GM12878 (cell line): ENCODE data around the gene IGFBP2. TPM values are rescaled to one million over a fixed set of nuclear protein-coding genes. Genes with fewer than 3 reads are reported as not detected.

Experiments
- ATAC-seq: fragments of 200-7000 bp; cut with Tn5 transposase; 3 replicates; pipeline ENCODE4 v1.9.1; 2020; ENCODE audit warnings: mild to moderate bottlenecking, moderate library complexity
- BruUV-seq: library from RNA; stranded (reverse); fragments of 400-500 nt; replicated peaks from 2 replicates; lab custom pipeline; 2021; lab: Mats Ljungman, UMichigan
- CTCF ChIA-PET: fragments of 300-600 bp; sonication (Branson Sonifier 250); formaldehyde crosslinking; extraction: SDS; loops from one replicate; lab custom pipeline; 2021; ENCODE audit warnings: inconsistent platforms; lab: Yijun Ruan, JAX
- POLR2A ChIA-PET: fragments of 350-600 bp; formaldehyde crosslinking; extraction: SDS; loops from one replicate; lab custom pipeline; 2021; ENCODE audit warnings: inconsistent platforms; lab: Charles Lee
- RAD21 ChIA-PET: fragments of 300-600 bp; sonication (Branson Sonifier 250); formaldehyde crosslinking; loops from one replicate; lab custom pipeline; 2023; ENCODE audit warnings: antibody characterized with exemption; ENCODE audit not compliant: unreplicated experiment; lab: Charles Lee
- SMC1A ChIA-PET: fragments of 300-600 bp; sonication (Branson Sonifier 250); formaldehyde crosslinking; loops from one replicate; lab custom pipeline; 2023; ENCODE audit not compliant: unreplicated experiment, uncharacterized antibody; lab: Charles Lee
- DNase-seq: peaks from one replicate; pipeline ENCODE4 v3.0.0-alpha.2; 2011; ENCODE audit warnings: low read depth, low spot score
- FAIRE-seq: peaks from 3 replicates; lab custom pipeline; 2011; peaks lifted over from hg19 to GRCh38; lab: Jason Lieb, UNC
- H2AFZ ChIP-seq: 2 replicates; pipeline ENCODE4 v1.6.0; 2011; ENCODE audit warnings: low read depth, low read length, control low read depth; ENCODE audit not compliant: control insufficient read depth
- H3K27ac ChIP-seq: 2 replicates; pipeline ENCODE4 v1.5.1; 2011; ENCODE audit warnings: control low read depth; ENCODE audit not compliant: control insufficient read depth, insufficient read depth
- H3K27me3 ChIP-seq, 2 experiments: replicated peaks in 1 of 2; 2 replicates each; pipeline versions ENCODE4 v1.6.0 to v1.6.1; 2011; ENCODE audit warnings: low read length in 1 of 2; ENCODE audit not compliant: control insufficient read depth in 2 of 2, insufficient read depth in 2 of 2
- H3K36me3 ChIP-seq, 2 experiments: 2 replicates each; pipeline ENCODE4 v1.5.1; 2011; ENCODE audit warnings: low read length in 1 of 2; ENCODE audit not compliant: control insufficient read depth in 2 of 2, insufficient read depth in 2 of 2
- H3K4me1 ChIP-seq: 2 replicates; pipeline ENCODE4 v1.6.1; 2011; ENCODE audit warnings: mild to moderate bottlenecking, low read length, moderate library complexity, mixed read lengths; ENCODE audit not compliant: control insufficient read depth, insufficient read depth
- H3K4me2 ChIP-seq: 2 replicates; pipeline ENCODE4 v1.6.0; 2011; ENCODE audit warnings: control low read depth; ENCODE audit not compliant: control insufficient read depth, insufficient read depth
- H3K4me3 ChIP-seq: fragments of 200-600 bp; sonication (generic); 2 replicates; pipeline ENCODE4 v1.5.1; 2016
- H3K79me2 ChIP-seq: 2 replicates; pipeline ENCODE4 v1.6.0; 2011; ENCODE audit warnings: low read length; ENCODE audit not compliant: control insufficient read depth, insufficient read depth
- H3K9ac ChIP-seq: 2 replicates; pipeline ENCODE4 v1.8.0; 2011; ENCODE audit warnings: low read length, control low read depth, mixed read lengths; ENCODE audit not compliant: control insufficient read depth, insufficient read depth
- H3K9me3 ChIP-seq: replicated peaks from 3 replicates; pipeline ENCODE4 v1.5.1; 2011; ENCODE audit warnings: mild to moderate bottlenecking, low read length; ENCODE audit not compliant: control insufficient read depth, insufficient read depth
- H4K20me1 ChIP-seq: 2 replicates; pipeline ENCODE4 v1.6.0; 2011; ENCODE audit not compliant: control insufficient read depth, insufficient read depth
- LARP7 ChIP-seq: fragments of 450-650 bp; IDR thresholded peaks from 2 replicates; pipeline ENCODE4 v1.6.1; 2017; ENCODE audit warnings: mild to moderate bottlenecking
- WGBS: methylation state at CpG from one replicate; pipeline ENCODE4 v1.1.6; 2016; ENCODE audit warnings: low lambda C conversion rate; ENCODE audit not compliant: insufficient replicate concordance, insufficient coverage; ENCODE audit errors: missing lambda C conversion rate; 5-methylcytosine and 5-hydroxymethylcytosine counted together
- in situ Hi-C: fragments of 300-500 bp; cut with MboI; formaldehyde crosslinking; loops from 9 replicates; pipeline ENCODE4 v1.14.3; 2018; ENCODE audit warnings: mixed read lengths
- intact Hi-C: fragments of 100-400 bp; cut with micrococcal nuclease; formaldehyde crosslinking; loops from one replicate; pipeline ENCODE4 v1.14.2; 2022; ENCODE audit not compliant: unreplicated experiment
- polyA plus RNA-seq, 11 experiments: library from polyadenylated mRNA; depleted of rRNA in 4 of 11; unstranded in 6 of 11; stranded (reverse) in 5 of 11; fragments of >200 nt; fragmentation: Nextera tagmentation in 4 of 11; fragmentation: Illumina TruSeq in 1 of 11; extraction: Ambion mirVana in 4 of 11; extraction: Trizol in 1 of 11; gene quantifications; 1 replicate in 1 of 11; 2 replicates in 10 of 11; pipeline versions ENCODE4 v1.2.1 to v1.2.3, GENCODE V29; 2011 to 2016; ENCODE audit warnings: inconsistent platforms in 2 of 11, missing spikeins in 2 of 11, low read depth in 1 of 11
- total RNA-seq, 4 experiments: library from RNA; depleted of rRNA in 3 of 4; stranded (reverse); fragments of >200 nt in 3 of 4; fragmentation: Illumina TruSeq in 1 of 4; extraction: Trizol in 1 of 4; gene quantifications; 2 replicates each; pipeline versions ENCODE4 v1.2.1 to v1.2.3, GENCODE V29; 2013 to 2021
- TF ChIP-seq, protein P1 (sequence below): fragments of 450-650 bp; IDR thresholded peaks from 2 replicates; pipeline ENCODE4 v1.6.1; 2016; ENCODE audit warnings: mild to moderate bottlenecking
- TF ChIP-seq, protein P2 (sequence below): fragments of 450-650 bp; IDR thresholded peaks from 2 replicates; pipeline ENCODE4 v1.6.1; 2017; ENCODE audit warnings: mild to moderate bottlenecking

IGFBP2 gene
- total and polyA plus RNA-seq, 10 of the 15 experiments (the other 5 are each of a cell fraction or from before 2014, with no cell fraction given): 0.11 to 1.5 (median 0.38) TPM; not detected in 5

DNA sequence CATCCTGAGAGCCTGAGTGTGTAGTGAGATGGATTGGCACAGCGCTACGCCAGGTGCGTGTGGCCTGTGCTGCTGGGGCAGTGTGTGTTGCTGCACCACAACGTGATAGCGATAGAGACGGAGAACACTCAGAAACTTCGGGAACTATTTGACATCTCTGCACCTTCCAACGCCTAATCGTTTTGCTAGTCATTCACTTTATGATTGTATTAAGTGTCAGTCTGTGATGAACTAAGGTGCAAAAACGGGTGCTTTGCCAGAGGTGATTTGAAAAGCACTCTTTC is 26.0 kb upstream of the IGFBP2 start:
- 70% methylated on average over 10 of the region's 10 CpGs for WGBS
- H3K79me2 ChIP-seq: no peaks in the 10 kb centered on the region
- no TSS peak for BruUV-seq
- no peaks in the 10 kb centered on the region; a peak in 2 of 4 replicates for H3K27me3 ChIP-seq
- intact Hi-C loops: no loop called here
- ATAC-seq: no peak
- ChIA-PET SMC1A (interaction anchor here (0.9 kb wide), 1 partner anchor 10 kb away, joined by 4 read pairs; no protein-coding TSS in a partner anchor), RAD21 (interaction anchor here (2.0 kb wide), 1 partner anchor 88 kb away, joined by 5 read pairs; no protein-coding TSS in a partner anchor), CTCF (no interaction called here), POLR2A (no interaction called here)
- H3K4me3 ChIP-seq: peak overlapping the region; percentile 41; the same call in 1 of the 2 replicates
- no peaks in the 10 kb centered on the region for H4K20me1 ChIP-seq
- DNase-seq: no peak
- H3K4me2 ChIP-seq: 0 out of 2 replicates have a peak overlapping the region, but pooled peaks have one; percentile 73
- no peaks in the 10 kb centered on the region for H3K36me3 ChIP-seq
- in situ Hi-C loops: no loop called here
- peaks cover 14% of the 10 kb centered on the region for H3K4me1 ChIP-seq
- peaks cover 8% of the 10 kb centered on the region; the same call in 2 of the 3 replicates for H3K9me3 ChIP-seq
- no peak for TF ChIP-seq LARP7
- TF ChIP-seq, protein P1, sequence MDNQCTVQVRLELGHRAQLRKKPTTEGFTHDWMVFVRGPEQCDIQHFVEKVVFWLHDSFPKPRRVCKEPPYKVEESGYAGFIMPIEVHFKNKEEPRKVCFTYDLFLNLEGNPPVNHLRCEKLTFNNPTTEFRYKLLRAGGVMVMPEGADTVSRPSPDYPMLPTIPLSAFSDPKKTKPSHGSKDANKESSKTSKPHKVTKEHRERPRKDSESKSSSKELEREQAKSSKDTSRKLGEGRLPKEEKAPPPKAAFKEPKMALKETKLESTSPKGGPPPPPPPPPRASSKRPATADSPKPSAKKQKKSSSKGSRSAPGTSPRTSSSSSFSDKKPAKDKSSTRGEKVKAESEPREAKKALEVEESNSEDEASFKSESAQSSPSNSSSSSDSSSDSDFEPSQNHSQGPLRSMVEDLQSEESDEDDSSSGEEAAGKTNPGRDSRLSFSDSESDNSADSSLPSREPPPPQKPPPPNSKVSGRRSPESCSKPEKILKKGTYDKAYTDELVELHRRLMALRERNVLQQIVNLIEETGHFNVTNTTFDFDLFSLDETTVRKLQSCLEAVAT: peak; percentile 81
- TF ChIP-seq, protein P2, sequence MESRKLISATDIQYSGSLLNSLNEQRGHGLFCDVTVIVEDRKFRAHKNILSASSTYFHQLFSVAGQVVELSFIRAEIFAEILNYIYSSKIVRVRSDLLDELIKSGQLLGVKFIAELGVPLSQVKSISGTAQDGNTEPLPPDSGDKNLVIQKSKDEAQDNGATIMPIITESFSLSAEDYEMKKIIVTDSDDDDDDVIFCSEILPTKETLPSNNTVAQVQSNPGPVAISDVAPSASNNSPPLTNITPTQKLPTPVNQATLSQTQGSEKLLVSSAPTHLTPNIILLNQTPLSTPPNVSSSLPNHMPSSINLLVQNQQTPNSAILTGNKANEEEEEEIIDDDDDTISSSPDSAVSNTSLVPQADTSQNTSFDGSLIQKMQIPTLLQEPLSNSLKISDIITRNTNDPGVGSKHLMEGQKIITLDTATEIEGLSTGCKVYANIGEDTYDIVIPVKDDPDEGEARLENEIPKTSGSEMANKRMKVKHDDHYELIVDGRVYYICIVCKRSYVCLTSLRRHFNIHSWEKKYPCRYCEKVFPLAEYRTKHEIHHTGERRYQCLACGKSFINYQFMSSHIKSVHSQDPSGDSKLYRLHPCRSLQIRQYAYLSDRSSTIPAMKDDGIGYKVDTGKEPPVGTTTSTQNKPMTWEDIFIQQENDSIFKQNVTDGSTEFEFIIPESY: peak; percentile 77; the same call in 1 of the 2 replicates
- no peak overlapping the region for H3K9ac ChIP-seq
- H2AFZ ChIP-seq: no peak overlapping the region
- FAIRE-seq: no peak
- no peak overlapping the region for H3K27ac ChIP-seq
